Suprapubic skin (tissue), 4 donors: ENCODE measurements around the gene EXOC6. TPM values are rescaled to one million over a fixed set of nuclear protein-coding genes. Genes with fewer than 3 reads are reported as not detected.

ENCODE experiments used
- DNase-seq, 2 donors: peaks; one replicate each; pipeline ENCODE4 v3.0.0-alpha.2; 2019; ENCODE audit warnings: low spot score in 2 of 2
- H3K27ac ChIP-seq: fragments of 200-600 bp; sonication (generic); one replicate; pipeline ENCODE4 v1.5.1; 2019
- H3K27me3 ChIP-seq: fragments of 200-600 bp; sonication (generic); one replicate; pipeline ENCODE4 v1.5.1; 2019
- H3K36me3 ChIP-seq: fragments of 200-600 bp; sonication (generic); one replicate; pipeline ENCODE4 v1.5.1; 2019
- H3K4me1 ChIP-seq: fragments of 200-600 bp; sonication (generic); one replicate; pipeline ENCODE4 v1.5.1; 2019
- H3K4me3 ChIP-seq: fragments of 200-600 bp; sonication (generic); one replicate; pipeline ENCODE4 v1.5.1; 2019; ENCODE audit warnings: mild to moderate bottlenecking
- H3K9me3 ChIP-seq: fragments of 200-600 bp; sonication (generic); one replicate; pipeline ENCODE4 v1.5.1; 2019
- CTCF ChIP-seq, 2 donors: fragments of 200-600 bp in 1 of 2; fragments of 450-650 bp in 1 of 2; sonication (generic) in 1 of 2; IDR thresholded peaks; one replicate each; pipeline ENCODE4 v1.5.1; 2016 to 2019; ENCODE audit warnings: antibody characterized with exemption in 2 of 2, mild to moderate bottlenecking in 1 of 2, moderate library complexity in 1 of 2
- EP300 ChIP-seq: sonication (generic); formaldehyde crosslinking; IDR thresholded peaks from one replicate; pipeline ENCODE4 v1.6.1; 2017; ENCODE audit warnings: antibody characterized with exemption
- POLR2A ChIP-seq, 2 donors: fragments of 450-650 bp; IDR thresholded peaks; one replicate each; pipeline ENCODE4 v1.6.1; 2017; ENCODE audit warnings: antibody characterized with exemption in 2 of 2, mild to moderate bottlenecking in 2 of 2, moderate library complexity in 2 of 2
- POLR2AphosphoS5 ChIP-seq, 3 donors: sonication (generic); formaldehyde crosslinking; IDR thresholded peaks; one replicate each; pipeline ENCODE4 v1.6.1; 2017; ENCODE audit warnings: antibody characterized with exemption in 3 of 3
- WGBS: methylation state at CpG from one replicate; pipeline ENCODE4 v1.1.5; 2018; 5-methylcytosine and 5-hydroxymethylcytosine counted together
- total RNA-seq, 4 donors: library from RNA; depleted of rRNA; stranded (reverse); fragments of >200 nt; gene quantifications; one replicate each; pipeline ENCODE4 v1.1.0, GENCODE V29; 2016

EXOC6 gene
- total RNA-seq, 4 donors from 2014 or later, result 5.0 to 9.3 (median 8.3) TPM

GRCh38 chr10:93064874-93065660, 216.7 kb downstream of the EXOC6 start:
- no peak overlapping the region for H3K4me3 ChIP-seq
- TF ChIP-seq POLR2AphosphoS5 (IDR thresholded peaks at IDR 0.05), result no peak
- no peak for TF ChIP-seq EP300
- no peak for TF ChIP-seq CTCF (IDR thresholded peaks at IDR 0.05)
- no peak for TF ChIP-seq POLR2A (IDR thresholded peaks at IDR 0.05)
- no peaks in the 10 kb centered on the region for H3K9me3 ChIP-seq
- no peak for DNase-seq
- WGBS, result 68% methylated on average over 6 of the region's 12 CpGs
- no peaks in the 10 kb centered on the region for H3K36me3 ChIP-seq
- H3K27me3 ChIP-seq, result peaks cover 100% of the 10 kb centered on the region
- H3K27ac ChIP-seq, result no peak overlapping the region
- peaks cover 43% of the 10 kb centered on the region for H3K4me1 ChIP-seq

- H3K9me3 ChIP-seq, result no peaks in the 10 kb centered on the region
- peaks cover 35% of the 10 kb centered on the region for H3K4me1 ChIP-seq
- WGBS, result 22% methylated on average over 33 of the region's 81 CpGs
- DNase-seq, result no peak
- H3K27me3 ChIP-seq, result peaks cover 100% of the 10 kb centered on the region
- TF ChIP-seq POLR2AphosphoS5 (IDR thresholded peaks at IDR 0.05) (no peak), CTCF (IDR thresholded peaks at IDR 0.05) (no peak), EP300 (no peak), POLR2A (IDR thresholded peaks at IDR 0.05) (no peak)
- H3K27ac ChIP-seq, result no peak overlapping the region
- H3K4me3 ChIP-seq, result peak overlapping the region; percentile 23
- no peaks in the 10 kb centered on the region for H3K36me3 ChIP-seq
Observed at GRCh38 chr10:93065675-93066543, 217.6 kb downstream of the EXOC6 start.

GRCh38 chr10:93066544-93066913, 218.2 kb downstream of the EXOC6 start:
- no peak overlapping the region for H3K27ac ChIP-seq
- WGBS, result 18% methylated on average over 11 of the region's 11 CpGs
- peaks cover 30% of the 10 kb centered on the region for H3K4me1 ChIP-seq
- DNase-seq, result no peak
- TF ChIP-seq CTCF (IDR thresholded peaks at IDR 0.05), result no peak
- TF ChIP-seq POLR2AphosphoS5 (IDR thresholded peaks at IDR 0.05), result no peak
- TF ChIP-seq POLR2A (IDR thresholded peaks at IDR 0.05), result no peak
- TF ChIP-seq EP300, result no peak
- no peaks in the 10 kb centered on the region for H3K36me3 ChIP-seq
- H3K9me3 ChIP-seq, result no peaks in the 10 kb centered on the region
- peaks cover 100% of the 10 kb centered on the region for H3K27me3 ChIP-seq
- no peak overlapping the region for H3K4me3 ChIP-seq

- Histone ChIP-seq H3K4me3 (no peak overlapping the region), H3K4me1 (peaks cover 30% of the 10 kb centered on the region), H3K9me3 (no peaks in the 10 kb centered on the region), H3K27me3 (peaks cover 100% of the 10 kb centered on the region), H3K27ac (no peak overlapping the region), H3K36me3 (no peaks in the 10 kb centered on the region)
- 15% methylated on average over 12 of the region's 17 CpGs for WGBS
- no peak for DNase-seq
- TF ChIP-seq POLR2A (IDR thresholded peaks at IDR 0.05), result no peak
- TF ChIP-seq CTCF (IDR thresholded peaks at IDR 0.05), result no peak
- no peak for TF ChIP-seq EP300
- TF ChIP-seq POLR2AphosphoS5 (IDR thresholded peaks at IDR 0.05), result no peak
Observed at GRCh38 chr10:93067443-93068365, 219.4 kb downstream of the EXOC6 start.
